ENCODE measurements around the gene GRB7.
"Not testable (repeated sequence)": the region's sequence is repeated elsewhere in the genome, so short reads cannot be mapped to it uniquely, and the experiment has no call there.

GRB7 gene

DNA sequence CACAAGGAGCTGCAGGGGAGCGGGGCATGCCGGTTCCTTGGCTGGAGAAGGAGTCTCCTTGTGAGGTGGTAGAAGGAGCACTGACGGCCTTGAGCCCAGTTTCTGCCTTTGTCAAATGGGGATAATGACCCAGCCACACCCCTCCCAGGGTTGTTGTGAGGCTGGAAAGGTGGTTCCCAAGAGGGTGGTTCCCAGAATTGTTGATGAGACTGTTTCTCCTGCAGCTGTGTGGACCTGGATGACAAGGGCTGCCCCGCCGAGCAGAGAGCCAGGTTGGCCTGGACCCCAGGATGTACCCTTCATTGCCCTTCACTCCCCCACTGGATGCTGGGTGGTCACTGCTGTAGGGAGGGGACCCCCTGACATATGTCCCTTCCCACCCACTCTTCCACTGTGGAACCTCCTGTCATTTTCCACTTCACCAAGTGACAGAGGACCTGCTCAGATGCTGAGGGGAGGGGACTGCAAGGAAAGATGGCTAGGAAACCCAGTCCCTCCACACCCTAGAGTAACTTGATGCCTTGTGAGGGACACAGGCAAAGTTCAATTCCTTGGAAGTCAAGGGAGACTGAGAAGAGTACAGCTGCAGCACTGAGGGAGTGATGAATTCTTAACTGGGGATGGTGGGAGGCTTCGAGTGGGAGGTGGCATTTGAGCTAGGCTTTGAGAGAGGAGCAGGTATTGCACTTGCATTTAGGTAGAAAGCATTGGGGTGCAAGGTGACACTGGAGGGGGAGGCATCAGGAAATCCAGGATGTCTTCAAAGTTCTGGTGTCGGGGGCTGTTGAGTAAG, 18.0 kb upstream of the GRB7 start:
- DNase-seq (ENCODE audit: low read depth), result no peak
- TF ChIP-seq, protein P1, sequence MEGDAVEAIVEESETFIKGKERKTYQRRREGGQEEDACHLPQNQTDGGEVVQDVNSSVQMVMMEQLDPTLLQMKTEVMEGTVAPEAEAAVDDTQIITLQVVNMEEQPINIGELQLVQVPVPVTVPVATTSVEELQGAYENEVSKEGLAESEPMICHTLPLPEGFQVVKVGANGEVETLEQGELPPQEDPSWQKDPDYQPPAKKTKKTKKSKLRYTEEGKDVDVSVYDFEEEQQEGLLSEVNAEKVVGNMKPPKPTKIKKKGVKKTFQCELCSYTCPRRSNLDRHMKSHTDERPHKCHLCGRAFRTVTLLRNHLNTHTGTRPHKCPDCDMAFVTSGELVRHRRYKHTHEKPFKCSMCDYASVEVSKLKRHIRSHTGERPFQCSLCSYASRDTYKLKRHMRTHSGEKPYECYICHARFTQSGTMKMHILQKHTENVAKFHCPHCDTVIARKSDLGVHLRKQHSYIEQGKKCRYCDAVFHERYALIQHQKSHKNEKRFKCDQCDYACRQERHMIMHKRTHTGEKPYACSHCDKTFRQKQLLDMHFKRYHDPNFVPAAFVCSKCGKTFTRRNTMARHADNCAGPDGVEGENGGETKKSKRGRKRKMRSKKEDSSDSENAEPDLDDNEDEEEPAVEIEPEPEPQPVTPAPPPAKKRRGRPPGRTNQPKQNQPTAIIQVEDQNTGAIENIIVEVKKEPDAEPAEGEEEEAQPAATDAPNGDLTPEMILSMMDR (IDR thresholded peaks at IDR 0.05; ENCODE audit: insufficient read depth, low read depth, low read length, missing control alignments), result no peak
- no peak overlapping the region for H3K4me3 ChIP-seq (ENCODE audit: low read depth, low read length)

DNA sequence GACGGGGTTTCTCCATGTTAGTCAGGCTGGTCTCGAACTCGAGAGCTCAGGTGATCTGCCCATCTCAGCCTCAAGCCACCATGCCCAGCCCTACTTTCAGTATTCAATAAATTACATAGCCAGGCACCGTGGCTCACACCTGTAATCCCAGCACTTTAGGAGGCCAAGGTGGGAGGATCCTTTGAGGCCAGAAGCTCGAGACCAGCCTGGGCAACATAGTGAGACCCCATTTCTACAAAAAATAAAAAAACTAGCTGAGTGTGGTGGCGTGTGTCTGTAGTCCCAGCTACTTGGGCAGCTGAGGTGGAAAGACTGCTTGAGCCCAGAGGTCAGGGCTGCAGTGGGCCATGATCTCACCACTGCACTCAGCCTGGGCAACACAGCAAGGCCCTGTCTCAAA, 15.6 kb upstream of the GRB7 start:
- TF ChIP-seq, protein P1 (IDR thresholded peaks at IDR 0.05; ENCODE audit: insufficient read depth, low read depth, low read length, missing control alignments), result no peak
- no peak for DNase-seq (ENCODE audit: low read depth)
- no peak overlapping the region for H3K4me3 ChIP-seq (ENCODE audit: low read depth, low read length)

DNA sequence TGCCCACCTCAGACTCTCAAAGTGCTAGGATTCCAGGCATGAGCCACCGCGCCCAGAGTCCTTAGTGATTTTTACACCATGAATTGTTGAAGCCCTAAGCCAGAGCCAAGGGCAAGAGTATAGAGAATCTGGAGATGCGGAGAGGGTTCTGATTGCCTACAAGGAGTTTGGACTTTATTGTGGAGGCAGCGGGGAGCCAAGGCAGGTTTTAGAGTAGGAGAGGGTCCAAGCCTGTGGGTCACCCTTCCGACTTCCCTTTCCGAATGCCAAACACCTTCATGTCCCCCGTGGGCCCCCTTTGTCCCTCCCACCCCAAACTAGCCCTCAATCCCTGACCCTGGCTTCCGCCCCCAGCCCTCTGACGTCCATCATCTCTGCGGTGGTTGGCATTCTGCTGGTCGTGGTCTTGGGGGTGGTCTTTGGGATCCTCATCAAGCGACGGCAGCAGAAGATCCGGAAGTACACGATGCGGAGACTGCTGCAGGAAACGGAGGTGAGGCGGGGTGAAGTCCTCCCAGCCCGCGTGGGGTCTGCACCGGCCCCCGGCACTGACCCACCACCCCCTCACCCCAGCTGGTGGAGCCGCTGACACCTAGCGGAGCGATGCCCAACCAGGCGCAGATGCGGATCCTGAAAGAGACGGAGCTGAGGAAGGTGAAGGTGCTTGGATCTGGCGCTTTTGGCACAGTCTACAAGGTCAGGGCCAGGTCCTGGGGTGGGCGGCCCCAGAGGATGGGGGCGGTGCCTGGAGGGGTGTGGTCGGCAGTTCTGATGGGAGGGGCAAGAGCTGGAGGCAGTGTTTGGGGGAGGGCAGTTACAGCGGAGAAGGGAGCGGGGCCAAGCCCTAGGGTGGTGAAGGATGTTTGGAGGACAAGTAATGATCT, 14.5 kb upstream of the GRB7 start:
- peak; percentile 35 for DNase-seq (ENCODE audit: low read depth)
- TF ChIP-seq, protein P1 (IDR thresholded peaks at IDR 0.05; ENCODE audit: insufficient read depth, low read depth, low read length, missing control alignments), result no peak
- no peak overlapping the region for H3K4me3 ChIP-seq (ENCODE audit: low read depth, low read length)

DNA sequence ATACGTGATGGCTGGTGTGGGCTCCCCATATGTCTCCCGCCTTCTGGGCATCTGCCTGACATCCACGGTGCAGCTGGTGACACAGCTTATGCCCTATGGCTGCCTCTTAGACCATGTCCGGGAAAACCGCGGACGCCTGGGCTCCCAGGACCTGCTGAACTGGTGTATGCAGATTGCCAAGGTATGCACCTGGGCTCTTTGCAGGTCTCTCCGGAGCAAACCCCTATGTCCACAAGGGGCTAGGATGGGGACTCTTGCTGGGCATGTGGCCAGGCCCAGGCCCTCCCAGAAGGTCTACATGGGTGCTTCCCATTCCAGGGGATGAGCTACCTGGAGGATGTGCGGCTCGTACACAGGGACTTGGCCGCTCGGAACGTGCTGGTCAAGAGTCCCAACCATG, 13.0 kb upstream of the GRB7 start:
- no peak overlapping the region for H3K4me3 ChIP-seq (ENCODE audit: low read depth, low read length)
- TF ChIP-seq, protein P1 (IDR thresholded peaks at IDR 0.05; ENCODE audit: insufficient read depth, low read depth, low read length, missing control alignments), result no peak

DNA sequence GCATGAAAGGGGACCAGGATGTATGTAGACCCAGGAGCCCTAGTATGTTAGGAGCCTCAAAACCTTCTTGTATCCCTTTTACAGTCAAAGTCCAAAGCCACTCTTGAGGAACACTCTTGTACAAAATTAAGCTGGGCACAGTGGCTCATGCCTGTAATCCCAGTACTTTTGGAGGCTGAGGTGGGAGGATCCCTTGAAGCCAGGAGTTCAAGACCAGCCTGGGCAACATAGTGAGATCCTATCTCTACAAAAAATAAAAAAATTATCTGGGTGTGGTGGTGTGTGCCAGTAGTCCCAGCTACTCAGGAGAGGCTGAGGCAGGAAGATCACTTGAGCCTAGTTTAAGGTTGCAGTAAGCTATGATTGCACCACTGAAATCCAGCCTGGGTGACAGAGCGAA, 11.8 kb upstream of the GRB7 start:
- H3K4me3 ChIP-seq (ENCODE audit: low read depth, low read length); DNase-seq (ENCODE audit: low read depth): not testable (repeated sequence)

More for the DNA sequence above, 13.0 kb upstream of the GRB7 start:
- no peak for DNase-seq (ENCODE audit: low read depth)

DNA sequence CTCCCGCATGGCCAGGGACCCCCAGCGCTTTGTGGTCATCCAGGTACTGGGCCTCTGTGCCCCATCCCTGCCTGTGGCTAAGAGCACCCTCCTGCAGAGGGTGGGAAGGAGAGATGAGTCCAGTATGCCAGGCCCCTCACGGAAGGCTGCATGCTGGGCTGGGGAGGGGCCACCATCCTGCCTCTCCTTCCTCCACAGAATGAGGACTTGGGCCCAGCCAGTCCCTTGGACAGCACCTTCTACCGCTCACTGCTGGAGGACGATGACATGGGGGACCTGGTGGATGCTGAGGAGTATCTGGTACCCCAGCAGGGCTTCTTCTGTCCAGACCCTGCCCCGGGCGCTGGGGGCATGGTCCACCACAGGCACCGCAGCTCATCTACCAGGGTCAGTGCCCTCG, 11.1 kb upstream of the GRB7 start:
- no peak for DNase-seq (ENCODE audit: low read depth)
- H3K4me3 ChIP-seq (ENCODE audit: low read depth, low read length), result no peak overlapping the region
- TF ChIP-seq, protein P1 (IDR thresholded peaks at IDR 0.05; ENCODE audit: insufficient read depth, low read depth, low read length, missing control alignments), result no peak

DNA sequence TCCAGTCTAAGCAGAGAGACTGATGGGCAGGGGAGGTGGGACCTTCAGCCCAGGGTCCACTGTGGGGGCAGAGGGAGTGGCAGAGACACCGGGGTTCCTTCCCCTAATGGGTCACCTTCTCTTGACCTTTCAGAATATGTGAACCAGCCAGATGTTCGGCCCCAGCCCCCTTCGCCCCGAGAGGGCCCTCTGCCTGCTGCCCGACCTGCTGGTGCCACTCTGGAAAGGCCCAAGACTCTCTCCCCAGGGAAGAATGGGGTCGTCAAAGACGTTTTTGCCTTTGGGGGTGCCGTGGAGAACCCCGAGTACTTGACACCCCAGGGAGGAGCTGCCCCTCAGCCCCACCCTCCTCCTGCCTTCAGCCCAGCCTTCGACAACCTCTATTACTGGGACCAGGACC, 10.2 kb upstream of the GRB7 start:
- TF ChIP-seq, protein P1 (IDR thresholded peaks at IDR 0.05; ENCODE audit: insufficient read depth, low read depth, low read length, missing control alignments), result no peak
- DNase-seq (ENCODE audit: low read depth), result no peak
- no peak overlapping the region for H3K4me3 ChIP-seq (ENCODE audit: low read depth, low read length)
